Neuronal stem cell (in vitro differentiated cells): ENCODE measurements around the gene CYB5B.

ENCODE experiments used
- DNase-seq: peaks from one replicate; pipeline ENCODE4 v3.0.0-alpha.2; 2013; ENCODE audit warnings: low spot score
- H2AFZ ChIP-seq: one replicate; pipeline ENCODE4 v1.6.1; 2013; ENCODE audit warnings: mild to moderate bottlenecking, low read length, inconsistent platforms
- H2AK5ac ChIP-seq: 2 replicates; pipeline ENCODE4 v1.6.1; 2013; ENCODE audit warnings: low read depth, mild to moderate bottlenecking, inconsistent platforms, low read length, moderate library complexity, mixed read lengths
- H2BK120ac ChIP-seq: 2 replicates; pipeline ENCODE4 v1.6.1; 2013; ENCODE audit warnings: low read depth, mild to moderate bottlenecking, inconsistent platforms, low read length, moderate library complexity, mixed read lengths
- H2BK12ac ChIP-seq: one replicate; pipeline ENCODE4 v1.6.1; 2013; ENCODE audit warnings: low read length, inconsistent platforms
- H2BK15ac ChIP-seq: 2 replicates; pipeline ENCODE4 v1.6.1; 2013; ENCODE audit warnings: mild to moderate bottlenecking, low read length, inconsistent platforms, mixed read lengths
- H2BK5ac ChIP-seq: one replicate; pipeline ENCODE4 v1.6.1; 2013; ENCODE audit warnings: inconsistent platforms, mild to moderate bottlenecking, low read length, moderate library complexity
- H3K14ac ChIP-seq: one replicate; pipeline ENCODE4 v1.6.1; 2013; ENCODE audit warnings: low read length, inconsistent platforms
- H3K18ac ChIP-seq: 2 replicates; pipeline ENCODE4 v1.6.1; 2013; ENCODE audit warnings: low read length, inconsistent platforms
- H3K23ac ChIP-seq: 2 replicates; pipeline ENCODE4 v1.6.1; 2013; ENCODE audit warnings: low read depth, mild to moderate bottlenecking, mixed read lengths, low read length, inconsistent platforms; ENCODE audit not compliant: poor library complexity
- H3K27ac ChIP-seq: replicated peaks from 3 replicates; pipeline ENCODE4 v1.5.1; 2013; ENCODE audit warnings: low read length, inconsistent platforms
- H3K27me3 ChIP-seq, 3 experiments: 2 replicates each; pipeline ENCODE4 v1.6.1; 2013; ENCODE audit warnings: low read length in 3 of 3, mild to moderate bottlenecking in 2 of 3, inconsistent platforms in 1 of 3, low read depth in 1 of 3, mixed read lengths in 1 of 3, moderate library complexity in 1 of 3; ENCODE audit not compliant: control insufficient read depth in 3 of 3, insufficient read depth in 3 of 3
- H3K36me3 ChIP-seq, 2 donors: replicated peaks in 1 of 2; 2 replicates each; pipeline ENCODE4 v1.6.1; 2013; ENCODE audit warnings: low read length in 2 of 2; ENCODE audit not compliant: control insufficient read depth in 2 of 2, insufficient read depth in 2 of 2
- H3K4ac ChIP-seq: 2 replicates; pipeline ENCODE4 v1.6.1; 2013; ENCODE audit warnings: inconsistent platforms, mild to moderate bottlenecking, low read length, moderate library complexity
- H3K4me1 ChIP-seq, 2 donors: 1 replicate in 1 of 2; 2 replicates in 1 of 2; pipeline ENCODE4 v1.6.1; 2013; ENCODE audit warnings: low read length in 2 of 2, low read depth in 1 of 2; ENCODE audit not compliant: control insufficient read depth in 2 of 2, insufficient read depth in 1 of 2
- H3K4me2 ChIP-seq: one replicate; pipeline ENCODE4 v1.6.1; 2013; ENCODE audit warnings: mild to moderate bottlenecking, low read length, inconsistent platforms; ENCODE audit not compliant: insufficient read depth, poor library complexity, severe bottlenecking
- H3K4me3 ChIP-seq, 2 donors: 2 replicates each; pipeline ENCODE4 v1.5.1; 2013; ENCODE audit warnings: low read length in 2 of 2, mild to moderate bottlenecking in 2 of 2, inconsistent platforms in 1 of 2, moderate library complexity in 1 of 2
- H3K79me1 ChIP-seq: one replicate; pipeline ENCODE4 v1.6.1; 2013; ENCODE audit warnings: low read depth, mild to moderate bottlenecking, inconsistent platforms, low read length, moderate library complexity
- H3K9ac ChIP-seq: one replicate; pipeline ENCODE4 v1.6.1; 2013; ENCODE audit warnings: mild to moderate bottlenecking, low read depth, low read length, inconsistent platforms; ENCODE audit not compliant: poor library complexity
- H3K9me3 ChIP-seq, 2 donors: replicated peaks in 1 of 2; 2 replicates each; pipeline versions ENCODE3 to v1.6.1; 2013; ENCODE audit warnings: low read length in 2 of 2, mild to moderate bottlenecking in 2 of 2, inconsistent platforms in 1 of 2, low read depth in 1 of 2, mixed read lengths in 1 of 2, moderate library complexity in 1 of 2; ENCODE audit not compliant: control insufficient read depth in 2 of 2, insufficient read depth in 1 of 2
- H4K8ac ChIP-seq: one replicate; pipeline ENCODE4 v1.6.1; 2013; ENCODE audit warnings: low read depth, mild to moderate bottlenecking, inconsistent platforms, low read length, moderate library complexity
- H4K91ac ChIP-seq: one replicate; pipeline ENCODE4 v1.6.1; 2013; ENCODE audit warnings: low read length, low read depth, mild to moderate bottlenecking, inconsistent platforms; ENCODE audit not compliant: poor library complexity
- WGBS, 2 donors: extraction: QIAGEN DNeasy Blood & Tissue Kit; methylation state at CpG; one replicate each; pipeline ENCODE4 v1.1.7; 2013; ENCODE audit warnings: missing lambda C conversion rate in 2 of 2, mixed read lengths in 1 of 2; ENCODE audit not compliant: insufficient read length in 2 of 2, insufficient replicate concordance in 1 of 2; ENCODE audit errors: extremely low coverage in 2 of 2; 5-methylcytosine and 5-hydroxymethylcytosine counted together

Gene CYB5B

GRCh38 chr16:69405326-69405725 lies 19.1 kb upstream of the CYB5B start:
- no peak overlapping the region for H3K9ac ChIP-seq
- no peak overlapping the region for H3K14ac ChIP-seq
- no peaks in the 10 kb centered on the region for H3K9me3 ChIP-seq
- no peak overlapping the region for H3K18ac ChIP-seq
- no peak overlapping the region for H2AFZ ChIP-seq
- no peak overlapping the region for H3K4ac ChIP-seq
- no peak overlapping the region for H2BK15ac ChIP-seq
- no peak overlapping the region for H3K27ac ChIP-seq
- no peak overlapping the region for H3K23ac ChIP-seq
- H4K91ac ChIP-seq: no peak overlapping the region
- H2BK120ac ChIP-seq: no peak overlapping the region
- H2BK5ac ChIP-seq: no peak overlapping the region
- H4K8ac ChIP-seq: no peak overlapping the region
- H3K36me3 ChIP-seq: no peaks in the 10 kb centered on the region
- H2BK12ac ChIP-seq: no peak overlapping the region
- DNase-seq: no peak
- H3K4me1 ChIP-seq: peaks cover 5 to 14% of the 10 kb centered on the region in 2 donors
- H3K79me1 ChIP-seq: no peaks in the 10 kb centered on the region
- H2AK5ac ChIP-seq: no peak overlapping the region
- no peaks in the 10 kb centered on the region for H3K27me3 ChIP-seq
- no CpG with 5 or more reads among the region's 2 CpGs for WGBS, 2 donors
- H3K4me3 ChIP-seq: no peak overlapping the region
- no peak overlapping the region for H3K4me2 ChIP-seq

GRCh38 chr16:69405757-69406156 lies 18.7 kb upstream of the CYB5B start:
- no CpG with 5 or more reads among the region's 5 CpGs for WGBS, 2 donors
- no peak overlapping the region for H3K18ac ChIP-seq

GRCh38 chr16:69406780-69407331 lies 17.6 kb upstream of the CYB5B start:
- Histone ChIP-seq H3K79me1 (no peaks in the 10 kb centered on the region), H4K8ac (no peak overlapping the region), H3K4me1 (peaks cover 5 to 14% of the 10 kb centered on the region in 2 donors), H4K91ac (no peak overlapping the region), H3K27me3 (no peaks in the 10 kb centered on the region), H2AFZ (no peak overlapping the region), H3K9ac (no peak overlapping the region), H3K9me3 (no peaks in the 10 kb centered on the region), H3K27ac (no peak overlapping the region), H2AK5ac (no peak overlapping the region), H2BK12ac (no peak overlapping the region), H3K23ac (no peak overlapping the region), H3K36me3 (no peaks in the 10 kb centered on the region), H3K14ac (no peak overlapping the region), H3K4me3 (no peak overlapping the region), H3K4ac (no peak overlapping the region), H3K18ac (no peak overlapping the region), H3K4me2 (no peak overlapping the region), H2BK15ac (no peak overlapping the region), H2BK120ac (no peak overlapping the region), H2BK5ac (no peak overlapping the region)
- no peak for DNase-seq
- WGBS, 2 donors: no CpG with 5 or more reads among the region's 9 CpGs

More at GRCh38 chr16:69405757-69406156, 18.7 kb upstream of the CYB5B start:
- Histone ChIP-seq H3K9ac (no peak overlapping the region), H3K79me1 (no peaks in the 10 kb centered on the region), H2BK120ac (no peak overlapping the region), H3K23ac (no peak overlapping the region), H3K27ac (no peak overlapping the region), H4K8ac (no peak overlapping the region), H2BK12ac (peak overlapping the region; percentile 26), H3K4me3 (no peak overlapping the region), H3K9me3 (no peaks in the 10 kb centered on the region), H3K4me1 (peaks cover 5 to 14% of the 10 kb centered on the region in 2 donors), H2BK15ac (no peak overlapping the region), H3K36me3 (no peaks in the 10 kb centered on the region), H4K91ac (no peak overlapping the region), H2BK5ac (no peak overlapping the region), H3K4me2 (no peak overlapping the region), H2AFZ (no peak overlapping the region), H3K14ac (no peak overlapping the region), H3K27me3 (no peaks in the 10 kb centered on the region), H3K4ac (no peak overlapping the region), H2AK5ac (no peak overlapping the region)
- no peak for DNase-seq

- WGBS, 2 donors: no CpG with 5 or more reads among the region's 7 CpGs
These were observed 16.6 kb upstream of the CYB5B start for GRCh38 chr16:69407702-69408323.

More at GRCh38 chr16:69407702-69408323, 16.6 kb upstream of the CYB5B start:
- Histone ChIP-seq H4K91ac (no peak overlapping the region), H3K18ac (no peak overlapping the region), H3K4me3 (no peak overlapping the region), H3K27me3 (no peaks in the 10 kb centered on the region), H2BK5ac (no peak overlapping the region), H2BK12ac (no peak overlapping the region), H3K4me2 (no peak overlapping the region), H3K4me1 (peaks cover 5 to 10% of the 10 kb centered on the region in 2 donors), H4K8ac (no peak overlapping the region), H3K9ac (no peak overlapping the region), H3K27ac (no peak overlapping the region), H3K4ac (no peak overlapping the region), H3K79me1 (no peaks in the 10 kb centered on the region), H2BK120ac (no peak overlapping the region), H2BK15ac (no peak overlapping the region), H2AFZ (no peak overlapping the region), H3K9me3 (no peaks in the 10 kb centered on the region), H3K23ac (no peak overlapping the region), H3K14ac (no peak overlapping the region), H3K36me3 (no peaks in the 10 kb centered on the region), H2AK5ac (no peak overlapping the region)
- no peak for DNase-seq
